Measurements from ENCODE around the gene RALGAPA1. TPM values are rescaled to one million over a fixed set of nuclear protein-coding genes. Genes with fewer than 3 reads are reported as not detected.

RALGAPA1 gene
- polyA plus RNA-seq, 1 of the 3 experiments (the other 2 are of a cell fraction): 3.6 TPM

DNA sequence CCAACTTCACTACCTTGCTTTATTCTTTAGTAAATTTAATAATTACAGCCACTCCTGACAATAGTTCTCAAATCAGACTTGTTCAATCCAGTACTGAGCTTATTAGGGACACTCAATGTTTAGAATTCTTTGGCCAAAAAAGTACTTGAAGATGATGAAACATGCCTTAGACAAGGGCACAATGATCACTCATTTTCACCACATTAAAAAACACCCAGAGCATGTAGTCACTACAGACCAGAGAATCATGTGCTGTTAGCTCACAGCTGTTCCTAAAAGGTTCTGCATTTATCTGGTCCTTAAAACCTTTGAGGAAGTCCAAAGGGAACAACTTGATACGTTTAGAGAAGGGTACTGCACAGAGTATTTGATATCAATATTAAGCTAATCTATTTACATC is 176.4 kb downstream of the RALGAPA1 start:
- ChIA-PET POLR2A (no interaction called here), CTCF (interaction anchor here (1.0 kb wide), 1 partner anchor 23 kb away, joined by 3 read pairs; no protein-coding TSS in a partner anchor)
- no peaks in the 10 kb centered on the region for H3K79me2 ChIP-seq (ENCODE audit: insufficient read depth)
- no peaks in the 10 kb centered on the region for H3K9me2 ChIP-seq
- DNase-seq: no peak
- no peak overlapping the region for H3K27ac ChIP-seq (ENCODE audit: low read depth in 2 of 2, low read length in 1 of 2)
- H3K27me3 ChIP-seq (ENCODE audit: insufficient read depth): no peaks in the 10 kb centered on the region
- peaks cover 11 to 24% of the 10 kb centered on the region in 2 experiments for H3K36me3 ChIP-seq (replicated peaks in 1 of 2; ENCODE audit: control insufficient read depth in 1 of 2, insufficient read depth in 2 of 2, low read length in 1 of 2)
- WGBS (ENCODE audit: low lambda C conversion rate): 72% methylated on average over 1 of the region's 1 CpG
- no peaks in the 10 kb centered on the region for H3K9me3 ChIP-seq
- H4K20me1 ChIP-seq (ENCODE audit: insufficient read depth): no peaks in the 10 kb centered on the region
- H3K9ac ChIP-seq: no peak overlapping the region
- no peak overlapping the region for H3K4me3 ChIP-seq (ENCODE audit: low read depth in 2 of 2, low read length in 1 of 2)
- H2AFZ ChIP-seq (ENCODE audit: low read depth): no peak overlapping the region
- no peaks in the 10 kb centered on the region; a peak in 1 of 4 replicates for H3K4me1 ChIP-seq (ENCODE audit: control insufficient read depth in 1 of 2, insufficient read depth in 2 of 2, low read depth in 1 of 2, low read length in 1 of 2)
- no peak for TF ChIP-seq GABPA (IDR thresholded peaks at IDR 0.05; ENCODE audit: low read depth)
- TF ChIP-seq PBX3 (IDR thresholded peaks at IDR 0.05): no peak
- TF ChIP-seq FOXM1 (IDR thresholded peaks at IDR 0.05; ENCODE audit: low read depth): no peak
- TF ChIP-seq JUND (IDR thresholded peaks at IDR 0.05): no peak
- TF ChIP-seq FOSL2 (IDR thresholded peaks at IDR 0.05; ENCODE audit: borderline replicate concordance, low read depth): no peak
- TF ChIP-seq, protein P1, sequence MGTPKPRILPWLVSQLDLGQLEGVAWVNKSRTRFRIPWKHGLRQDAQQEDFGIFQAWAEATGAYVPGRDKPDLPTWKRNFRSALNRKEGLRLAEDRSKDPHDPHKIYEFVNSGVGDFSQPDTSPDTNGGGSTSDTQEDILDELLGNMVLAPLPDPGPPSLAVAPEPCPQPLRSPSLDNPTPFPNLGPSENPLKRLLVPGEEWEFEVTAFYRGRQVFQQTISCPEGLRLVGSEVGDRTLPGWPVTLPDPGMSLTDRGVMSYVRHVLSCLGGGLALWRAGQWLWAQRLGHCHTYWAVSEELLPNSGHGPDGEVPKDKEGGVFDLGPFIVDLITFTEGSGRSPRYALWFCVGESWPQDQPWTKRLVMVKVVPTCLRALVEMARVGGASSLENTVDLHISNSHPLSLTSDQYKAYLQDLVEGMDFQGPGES (IDR thresholded peaks at IDR 0.05; ENCODE audit: low read depth, low read length): no peak
- TF ChIP-seq RCOR1 (IDR thresholded peaks at IDR 0.05; ENCODE audit: low read length): no peak
- TF ChIP-seq, protein P2, sequence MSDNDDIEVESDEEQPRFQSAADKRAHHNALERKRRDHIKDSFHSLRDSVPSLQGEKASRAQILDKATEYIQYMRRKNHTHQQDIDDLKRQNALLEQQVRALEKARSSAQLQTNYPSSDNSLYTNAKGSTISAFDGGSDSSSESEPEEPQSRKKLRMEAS (IDR thresholded peaks at IDR 0.05; ENCODE audit: low read depth): no peak
- TF ChIP-seq TEAD4 (IDR thresholded peaks at IDR 0.05; ENCODE audit: borderline replicate concordance, insufficient read depth): no peak
- TF ChIP-seq SIN3A (IDR thresholded peaks at IDR 0.05; ENCODE audit: borderline replicate concordance, low read depth, low read length): no peak
- TF ChIP-seq YY1 (IDR thresholded peaks at IDR 0.05; ENCODE audit: low read depth): no peak
- TF ChIP-seq FOXJ3 (CRISPR knock-in tag; IDR thresholded peaks at IDR 0.05): no peak
- no peak for TF ChIP-seq USF1 (IDR thresholded peaks at IDR 0.05; ENCODE audit: borderline replicate concordance, low read depth)
- no peak for TF ChIP-seq TAF1 (IDR thresholded peaks at IDR 0.05; ENCODE audit: borderline replicate concordance, low read depth, low read length)
- TF ChIP-seq NRF1 (IDR thresholded peaks at IDR 0.05; ENCODE audit: low read depth, low read length): no peak
- no peak for TF ChIP-seq CHD2 (IDR thresholded peaks at IDR 0.05; ENCODE audit: low read length, partially characterized antibody)
- TF ChIP-seq, protein P3, sequence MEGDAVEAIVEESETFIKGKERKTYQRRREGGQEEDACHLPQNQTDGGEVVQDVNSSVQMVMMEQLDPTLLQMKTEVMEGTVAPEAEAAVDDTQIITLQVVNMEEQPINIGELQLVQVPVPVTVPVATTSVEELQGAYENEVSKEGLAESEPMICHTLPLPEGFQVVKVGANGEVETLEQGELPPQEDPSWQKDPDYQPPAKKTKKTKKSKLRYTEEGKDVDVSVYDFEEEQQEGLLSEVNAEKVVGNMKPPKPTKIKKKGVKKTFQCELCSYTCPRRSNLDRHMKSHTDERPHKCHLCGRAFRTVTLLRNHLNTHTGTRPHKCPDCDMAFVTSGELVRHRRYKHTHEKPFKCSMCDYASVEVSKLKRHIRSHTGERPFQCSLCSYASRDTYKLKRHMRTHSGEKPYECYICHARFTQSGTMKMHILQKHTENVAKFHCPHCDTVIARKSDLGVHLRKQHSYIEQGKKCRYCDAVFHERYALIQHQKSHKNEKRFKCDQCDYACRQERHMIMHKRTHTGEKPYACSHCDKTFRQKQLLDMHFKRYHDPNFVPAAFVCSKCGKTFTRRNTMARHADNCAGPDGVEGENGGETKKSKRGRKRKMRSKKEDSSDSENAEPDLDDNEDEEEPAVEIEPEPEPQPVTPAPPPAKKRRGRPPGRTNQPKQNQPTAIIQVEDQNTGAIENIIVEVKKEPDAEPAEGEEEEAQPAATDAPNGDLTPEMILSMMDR (IDR thresholded peaks at IDR 0.05): no peak
- no peak for TF ChIP-seq POLR2AphosphoS5 (IDR thresholded peaks at IDR 0.05; ENCODE audit: low read depth, low read length)
- no peak for TF ChIP-seq EP300 (IDR thresholded peaks at IDR 0.05; ENCODE audit: borderline replicate concordance in 1 of 2, low read depth in 1 of 2, low read length in 1 of 2)
- H3K4me2 ChIP-seq: no peak overlapping the region
- no peaks in the 10 kb centered on the region for H3F3A ChIP-seq (replicated peaks; ENCODE audit: insufficient read depth)
